Kidney epithelial cell (primary cell): Measurements from ENCODE around the gene MPPE1. TPM values are rescaled to one million over a fixed set of nuclear protein-coding genes. Genes with fewer than 3 reads are reported as not detected.
A peak's percentile ranks its signal among the peaks of the same experiment; 100 is the strongest.
"Not testable (repeated sequence)": the region's sequence is repeated elsewhere in the genome, so short reads cannot be mapped to it uniquely, and the experiment has no call there.

Experiments
- DNase-seq: peaks from one replicate; pipeline ENCODE4 v3.0.0-alpha.2; 2010; ENCODE audit warnings: low read depth
- H3K27me3 ChIP-seq: 2 replicates; pipeline ENCODE4 v1.6.0; 2011; ENCODE audit warnings: low read length; ENCODE audit not compliant: control insufficient read depth, insufficient read depth
- H3K36me3 ChIP-seq: 2 replicates; pipeline ENCODE4 v1.5.1; 2011; ENCODE audit warnings: low read length; ENCODE audit not compliant: control insufficient read depth, insufficient read depth
- H3K4me3 ChIP-seq: 2 replicates; pipeline ENCODE4 v1.5.1; 2011; ENCODE audit warnings: low read depth, mild to moderate bottlenecking, control low read depth, low read length
- CTCF ChIP-seq: IDR thresholded peaks from 2 replicates; pipeline ENCODE4 v1.5.1; 2011; ENCODE audit warnings: mild to moderate bottlenecking, moderate library complexity, low read length, control low read depth, inconsistent platforms; ENCODE audit not compliant: insufficient read depth, poor library complexity, severe bottlenecking
- total RNA-seq: library from RNA; depleted of rRNA; stranded (reverse); fragments of >200 nt; gene quantifications from 2 replicates; pipeline ENCODE4 v1.2.3, GENCODE V29; 2015

MPPE1 gene
- total RNA-seq, 1 donor from 2014 or later, result 26.6 TPM

- Histone ChIP-seq H3K36me3 (no peaks in the 10 kb centered on the region), H3K27me3 (no peaks in the 10 kb centered on the region), H3K4me3 (no peak overlapping the region)
- TF ChIP-seq CTCF, result no peak
- DNase-seq, result no peak
Observed at GRCh38 chr18:11859282-11859830, 48.8 kb downstream of the MPPE1 start.

DNA sequence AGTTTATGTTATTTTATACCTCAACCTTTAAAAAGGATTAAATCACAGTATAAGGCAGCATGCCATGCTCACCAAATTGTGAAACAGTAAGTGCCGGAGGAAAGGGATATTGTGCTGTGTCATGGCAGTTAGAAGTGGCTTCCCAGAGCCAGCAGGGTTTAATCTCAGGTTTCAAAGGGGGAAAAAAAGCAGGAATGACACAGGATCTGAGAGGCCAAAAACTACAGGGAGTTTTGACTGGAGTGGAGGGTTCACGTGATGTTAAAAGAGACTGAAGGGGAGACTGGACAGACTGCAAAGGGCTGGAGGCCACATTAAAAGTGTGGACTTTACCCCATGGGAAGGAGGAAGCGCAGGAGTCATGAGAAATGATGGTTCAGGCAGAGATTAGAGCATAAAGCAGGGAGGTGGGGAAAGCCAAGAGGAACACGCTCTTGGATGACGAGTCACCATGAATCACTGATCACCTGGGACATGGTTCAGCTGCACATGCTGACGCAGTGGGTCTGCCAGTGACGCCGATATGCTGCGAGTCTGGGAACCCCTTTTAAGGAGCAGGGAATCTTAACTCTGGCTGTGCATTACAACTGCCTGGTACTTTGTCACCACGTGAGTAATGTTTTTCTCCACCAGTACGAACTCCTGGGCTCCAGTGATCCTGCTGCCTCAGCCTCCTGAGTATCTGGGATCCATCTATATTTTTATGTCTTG, 50.8 kb downstream of the MPPE1 start:
- Histone ChIP-seq H3K4me3 (no peak overlapping the region), H3K36me3 (no peaks in the 10 kb centered on the region), H3K27me3 (no peaks in the 10 kb centered on the region)
- peak; percentile 99 for DNase-seq
- no peak for TF ChIP-seq CTCF

GRCh38 chr18:11854554-11854953, 53.6 kb downstream of the MPPE1 start:
- H3K27me3 ChIP-seq, DNase-seq, H3K4me3 ChIP-seq, H3K36me3 ChIP-seq: not testable (repeated sequence)

- H3K27me3 ChIP-seq, result no peaks in the 10 kb centered on the region
- H3K4me3 ChIP-seq, result peak overlapping the region; percentile 87
- no peak for TF ChIP-seq CTCF
- H3K36me3 ChIP-seq, result no peaks in the 10 kb centered on the region
- DNase-seq, result no peak
Observed at GRCh38 chr18:11851806-11852337, 56.2 kb downstream of the MPPE1 start.

GRCh38 chr18:11851146-11851805, 56.8 kb downstream of the MPPE1 start, which contains the start of gene CHMP1B:
Gene CHMP1B, plus strand, starts transcription at chr18:11851413. Its CDS starts 99 bp downstream, at chr18:11851512.
- no peaks in the 10 kb centered on the region for H3K27me3 ChIP-seq
- H3K36me3 ChIP-seq, result no peaks in the 10 kb centered on the region
- peak; percentile 86 for DNase-seq
- H3K4me3 ChIP-seq, result peak within 1 kb of the TSS; percentile 87
- no peak for TF ChIP-seq CTCF

DNA sequence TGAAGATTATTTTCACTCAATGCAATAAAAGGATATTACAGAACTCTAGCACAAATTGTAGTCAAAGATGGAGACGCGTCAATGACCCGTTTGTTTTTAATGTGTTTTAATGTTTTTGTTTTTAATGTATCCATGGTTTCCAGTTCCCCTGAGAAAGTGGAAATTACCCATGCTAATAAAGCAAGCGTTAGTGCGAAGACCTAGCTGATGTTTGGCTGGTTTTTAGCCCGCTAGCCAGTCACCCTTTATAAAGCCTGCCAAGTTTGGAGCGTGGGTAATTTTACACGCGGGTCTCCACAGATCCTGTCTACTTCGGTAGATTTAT, 57.3 kb downstream of the MPPE1 start:
- Histone ChIP-seq H3K4me3 (peak overlapping the region; percentile 87), H3K27me3 (no peaks in the 10 kb centered on the region), H3K36me3 (no peaks in the 10 kb centered on the region)
- no peak for TF ChIP-seq CTCF
- no peak for DNase-seq
